Fibroblast of skin of abdomen (primary cell): Measurements from ENCODE around the gene SPATA17.
"Not testable (repeated sequence)": the region's sequence is repeated elsewhere in the genome, so short reads cannot be mapped to it uniquely, and the experiment has no call there.

Experiments used
- DNase-seq: peaks from one replicate; pipeline ENCODE4 v3.0.0-alpha.2; 2013

The SPATA17 gene

DNA sequence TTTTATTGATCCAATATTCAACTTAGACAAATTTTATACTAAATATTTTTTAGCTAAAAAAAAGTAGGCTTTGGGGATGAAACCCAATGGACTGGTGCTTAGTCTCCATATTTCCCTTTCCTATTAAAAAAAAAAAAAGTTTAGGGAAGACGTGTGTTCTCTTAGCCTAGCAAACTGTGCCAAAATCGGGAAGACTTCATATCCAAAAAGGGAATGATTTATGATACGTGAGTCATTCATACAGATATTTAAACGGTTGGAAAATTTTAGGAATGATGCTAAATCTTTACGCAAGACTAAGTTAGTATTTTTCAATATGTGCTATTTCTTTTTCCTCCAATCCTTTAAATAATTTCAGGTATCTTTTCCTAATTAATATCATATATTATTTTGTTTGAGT is 50.7 kb downstream of the SPATA17 start:
- peak; percentile 6 for DNase-seq

DNA sequence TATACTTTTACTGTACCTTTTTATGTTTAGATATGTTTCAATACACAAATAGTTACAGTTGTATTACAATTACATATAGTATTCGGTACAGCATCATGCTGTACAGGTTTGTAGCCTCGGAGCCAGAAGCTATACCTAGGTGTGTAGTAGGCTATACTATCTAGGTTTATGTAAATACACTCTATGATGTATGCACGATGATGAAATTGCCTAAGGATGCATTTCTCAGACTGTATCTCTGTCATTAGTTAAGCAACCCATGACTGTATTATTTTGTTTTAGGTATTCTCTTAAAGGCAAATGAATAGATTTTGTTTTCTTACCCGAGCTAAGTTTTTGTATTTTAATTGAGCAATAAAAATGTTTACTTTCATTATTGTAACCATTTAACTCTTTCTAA is 56.4 kb downstream of the SPATA17 start:
- no peak for DNase-seq

DNA sequence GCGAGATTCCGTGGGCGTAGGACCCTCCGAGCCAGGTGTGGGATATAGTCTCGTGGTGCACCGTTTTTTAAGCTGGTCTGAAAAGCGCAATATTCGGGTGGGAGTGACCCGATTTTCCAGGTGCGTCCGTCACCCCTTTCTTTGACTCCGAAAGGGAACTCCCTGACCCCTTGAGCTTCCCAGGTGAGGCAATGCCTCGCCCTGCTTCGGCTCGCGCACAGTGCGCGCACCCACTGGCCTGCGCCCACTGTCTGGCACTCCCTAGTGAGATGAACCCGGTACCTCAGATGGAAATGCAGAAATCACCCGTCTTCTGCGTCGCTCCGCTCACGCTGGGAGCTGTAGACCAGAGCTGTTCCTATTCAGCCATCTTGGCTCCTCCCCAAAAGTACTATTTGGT is 65.0 kb downstream of the SPATA17 start:
- DNase-seq: not testable (repeated sequence)

DNA sequence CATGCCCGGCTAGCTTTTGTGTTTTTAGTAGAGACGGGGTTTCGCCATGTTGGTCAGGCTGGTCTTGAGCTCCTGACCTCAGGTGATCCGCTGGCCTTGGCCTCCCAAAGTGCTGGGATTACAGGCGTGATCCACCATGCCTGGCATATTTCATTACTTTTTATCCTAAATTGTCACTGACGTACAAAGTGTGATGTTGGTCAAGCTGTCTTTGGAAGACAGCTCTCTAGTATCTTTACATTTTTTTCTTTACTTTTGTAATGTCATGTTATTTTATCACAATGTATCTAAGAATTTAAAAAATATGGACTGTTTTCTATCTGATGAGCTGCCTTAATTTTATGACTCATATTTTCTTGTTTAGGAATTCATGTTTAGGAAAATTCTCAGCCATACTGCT is 72.2 kb downstream of the SPATA17 start:
- no peak for DNase-seq

DNA sequence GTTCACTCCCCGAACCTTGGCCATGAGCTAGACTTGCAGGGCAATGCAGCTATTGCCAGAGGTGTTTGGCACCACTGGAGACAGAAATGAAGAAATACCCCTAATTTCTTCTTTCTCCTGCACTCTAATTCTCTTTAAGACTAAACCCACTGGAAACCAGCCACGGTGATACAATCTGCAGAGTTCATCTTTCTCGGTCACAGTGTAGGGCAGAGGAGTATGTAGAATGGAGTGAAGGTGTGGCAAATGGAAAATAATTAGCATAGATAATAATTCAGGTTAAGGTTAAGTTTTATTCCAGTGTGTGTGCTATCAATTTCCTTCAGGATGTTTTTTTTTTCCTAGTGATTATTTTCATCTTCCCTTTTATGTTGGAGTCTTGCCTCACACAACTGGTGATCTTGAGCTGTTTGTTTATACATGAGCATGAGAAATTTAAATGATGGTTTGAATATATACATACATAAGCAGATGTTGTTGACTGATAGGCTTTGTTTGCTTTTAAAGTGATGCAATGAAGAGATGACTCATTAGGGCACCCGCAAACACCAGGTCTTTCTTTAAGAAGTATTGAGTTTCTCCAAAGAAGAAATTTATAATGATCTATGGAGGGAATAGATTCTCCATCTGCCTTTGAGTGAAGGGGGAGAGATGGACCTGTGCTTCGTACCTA is 81.9 kb downstream of the SPATA17 start:
- DNase-seq: no peak

DNA sequence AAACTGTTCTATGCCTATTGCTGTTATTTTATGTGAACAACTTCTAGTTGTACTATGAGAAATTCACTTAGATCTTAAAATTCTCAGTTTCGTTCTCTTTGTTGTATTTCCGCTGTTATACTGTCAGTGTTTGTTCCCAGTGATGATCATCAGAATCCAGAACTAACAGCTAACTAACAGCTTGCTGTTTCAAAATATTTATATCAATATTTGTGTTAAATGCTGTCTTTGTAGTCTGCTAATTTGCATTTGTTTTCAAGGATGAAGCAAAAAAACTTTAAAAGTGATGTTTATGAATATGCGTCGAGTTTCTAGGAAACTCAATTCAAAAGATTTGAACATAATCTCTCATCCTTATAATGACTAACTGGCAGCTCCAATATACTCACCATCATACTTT is 84.5 kb downstream of the SPATA17 start:
- no peak for DNase-seq

DNA sequence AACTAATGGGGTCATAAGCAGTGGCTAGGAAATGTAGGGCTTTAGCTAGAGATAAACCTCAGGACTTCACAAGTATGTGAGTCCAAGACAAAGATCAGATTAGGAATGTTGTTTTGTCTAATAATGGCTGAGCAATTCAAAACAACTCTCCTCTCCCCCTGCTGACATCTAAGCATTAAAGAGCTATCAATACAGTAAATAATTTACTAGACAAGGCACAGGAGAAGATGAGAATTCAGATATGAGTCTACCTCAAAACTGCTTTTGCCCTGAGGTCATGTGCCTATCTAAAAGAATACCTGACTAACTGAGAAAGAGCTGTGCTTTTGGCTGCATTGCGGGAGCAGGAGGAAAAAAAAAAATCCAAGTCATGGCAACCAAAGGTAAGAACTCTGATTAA is 86.8 kb downstream of the SPATA17 start:
- no peak for DNase-seq

DNA sequence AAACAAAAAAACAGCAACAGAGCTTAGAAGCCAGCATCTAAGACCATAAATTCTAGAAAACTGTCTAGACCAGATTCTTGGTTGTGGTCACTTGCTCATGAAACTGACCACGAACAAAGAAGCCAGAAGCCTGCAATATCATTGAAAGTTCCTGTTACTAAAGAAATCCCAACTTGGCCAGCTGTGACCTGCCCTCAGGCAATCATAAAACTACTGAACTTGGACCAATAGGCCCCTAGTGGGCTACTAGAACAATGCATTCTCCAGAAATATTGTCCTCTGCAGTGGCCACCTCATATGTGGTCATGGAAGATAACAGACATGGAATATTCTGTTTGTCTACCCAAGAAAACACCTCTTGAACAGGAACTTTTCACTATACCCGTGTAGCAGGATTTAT is 87.7 kb downstream of the SPATA17 start:
- DNase-seq: no peak

DNA sequence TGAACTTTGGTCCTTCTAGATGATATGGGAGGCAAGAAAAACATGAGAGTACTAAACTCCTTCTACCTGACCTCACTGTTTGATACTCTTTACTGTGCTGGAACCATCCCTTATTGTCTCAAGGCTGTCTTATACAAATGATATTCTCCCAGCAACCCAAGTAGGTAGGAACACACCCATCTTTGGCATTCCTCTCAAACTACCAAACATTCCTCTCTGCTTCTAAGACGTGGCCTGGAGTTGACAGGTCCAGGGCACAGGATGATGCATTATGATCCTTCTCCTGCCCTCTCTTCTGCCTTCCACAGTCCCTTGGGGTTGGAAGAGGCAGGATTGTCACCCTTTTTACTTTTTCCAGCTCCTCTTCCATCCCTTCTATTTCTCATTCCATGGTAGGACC is 90.5 kb downstream of the SPATA17 start:
- DNase-seq: no peak

DNA sequence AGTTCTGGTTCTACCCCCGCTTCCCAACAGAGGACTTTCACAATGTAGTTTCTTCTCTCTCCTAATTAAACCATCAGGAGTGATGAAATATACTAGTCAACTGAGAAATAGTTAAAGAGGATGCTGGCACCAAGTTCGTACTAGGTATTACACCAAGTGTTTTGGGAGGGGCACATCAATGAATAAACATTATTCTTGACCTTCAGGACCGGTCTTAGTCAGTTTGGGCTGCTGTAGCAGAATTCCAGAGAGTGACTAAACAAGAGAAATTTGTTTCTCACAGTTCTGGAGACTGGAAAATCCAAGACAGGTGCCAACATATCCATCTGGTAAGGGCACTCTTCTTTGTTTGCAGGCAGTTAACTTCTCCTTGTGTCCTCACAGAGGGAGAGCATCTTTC is 103.8 kb downstream of the SPATA17 start:
- no peak for DNase-seq

DNA sequence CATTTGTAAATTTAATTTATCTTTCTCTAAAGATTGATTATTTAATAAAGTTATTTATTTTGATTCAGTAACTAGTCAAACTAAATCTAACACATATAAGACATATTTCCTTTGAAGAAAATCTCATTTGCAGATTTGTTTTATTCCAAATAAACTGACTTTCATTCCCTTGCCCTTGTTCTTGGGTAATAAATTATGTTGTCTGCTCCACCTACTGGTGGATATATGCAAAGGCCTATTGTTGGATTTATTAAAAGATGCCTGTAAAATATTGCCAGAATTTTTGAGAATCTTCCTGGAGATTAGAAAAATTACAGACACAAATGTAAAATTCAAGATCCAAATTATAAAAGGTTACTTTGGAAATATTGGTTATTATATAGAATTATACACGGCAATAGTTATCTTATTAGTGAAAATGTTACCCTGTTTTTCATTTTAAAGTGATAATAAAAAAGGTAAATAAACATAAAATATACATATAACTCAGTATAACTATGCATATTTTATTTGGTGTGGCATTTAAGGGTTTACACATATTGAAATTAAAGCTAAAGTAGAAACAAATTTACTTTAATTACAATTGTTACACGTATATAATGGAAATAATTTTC is 116.1 kb downstream of the SPATA17 start:
- DNase-seq: peak; percentile 26

DNA sequence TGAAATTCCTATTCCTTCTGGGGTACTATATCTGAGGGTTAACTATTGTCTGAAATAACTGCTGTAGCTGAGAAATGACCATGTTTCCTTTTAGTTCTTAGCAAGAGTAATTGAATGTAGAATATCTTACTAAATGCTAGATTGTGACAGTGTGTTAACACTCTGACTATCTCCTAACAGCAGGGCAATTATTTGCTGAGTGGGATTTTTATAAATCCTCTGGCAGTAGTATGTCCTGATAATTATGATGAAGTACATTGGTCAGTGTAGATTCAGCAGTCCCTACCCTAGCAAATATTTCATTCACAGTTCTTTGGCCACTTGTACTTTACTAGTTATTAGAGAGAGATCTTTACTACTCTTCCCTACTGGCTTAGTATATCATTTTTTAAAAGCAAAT is 138.6 kb downstream of the SPATA17 start:
- no peak for DNase-seq

DNA sequence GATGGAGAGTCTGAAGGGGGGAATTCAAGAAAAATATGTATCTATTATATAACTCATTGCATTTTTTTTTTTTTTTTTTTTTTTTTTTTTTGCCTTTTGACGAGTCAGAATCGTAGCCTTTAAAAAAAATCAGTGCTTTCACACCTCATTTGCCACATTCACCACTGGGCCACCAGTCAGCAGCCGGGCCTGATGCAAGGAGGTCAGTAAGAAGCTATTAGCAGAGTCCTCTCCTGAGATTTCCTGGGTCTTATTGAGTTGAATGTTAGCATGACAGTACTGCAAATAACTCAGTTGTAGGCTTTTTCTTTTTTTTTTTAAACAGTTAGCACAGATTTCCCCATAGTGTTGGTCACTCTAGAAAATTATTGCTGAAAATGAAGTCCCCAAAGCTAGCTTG is 139.8 kb downstream of the SPATA17 start:
- no peak for DNase-seq

DNA sequence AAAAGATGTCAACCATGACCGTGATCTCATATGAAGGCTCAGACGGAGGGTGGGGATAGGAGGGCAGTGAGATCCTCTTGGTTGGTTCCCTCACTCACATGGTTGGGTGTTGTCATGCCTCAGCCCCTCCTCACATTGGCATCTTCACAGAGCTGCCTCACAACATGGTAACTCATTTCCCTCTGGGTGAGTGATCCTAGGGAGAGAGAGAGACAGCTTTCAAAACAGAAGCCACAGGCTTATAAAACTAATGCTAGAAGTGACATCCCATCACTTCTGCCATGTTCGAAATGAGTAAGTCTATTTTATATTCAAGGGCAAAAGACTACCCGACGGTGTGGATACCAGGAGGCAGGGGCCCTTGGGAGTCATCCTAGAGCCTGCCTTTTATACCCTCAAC is 145.5 kb downstream of the SPATA17 start:
- DNase-seq: no peak

DNA sequence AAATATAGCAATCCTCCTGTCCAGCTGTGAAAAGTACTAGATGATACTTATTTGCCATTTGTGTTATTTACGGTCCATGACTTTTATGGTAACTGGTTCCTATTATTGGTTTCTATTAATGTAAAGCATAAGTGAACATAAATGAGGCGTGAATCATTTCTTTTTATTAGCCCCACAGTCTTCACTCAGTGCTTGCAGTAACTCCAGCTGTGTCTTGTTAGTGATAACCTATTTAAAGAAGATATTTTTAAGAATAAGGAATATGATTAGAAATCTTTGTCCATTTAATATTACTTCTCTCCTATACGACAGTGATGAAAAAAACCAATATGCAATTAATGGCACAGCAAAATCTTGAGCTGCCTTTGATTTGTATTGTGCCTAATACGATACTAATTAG is 149.9 kb downstream of the SPATA17 start:
- peak; percentile 4 for DNase-seq

DNA sequence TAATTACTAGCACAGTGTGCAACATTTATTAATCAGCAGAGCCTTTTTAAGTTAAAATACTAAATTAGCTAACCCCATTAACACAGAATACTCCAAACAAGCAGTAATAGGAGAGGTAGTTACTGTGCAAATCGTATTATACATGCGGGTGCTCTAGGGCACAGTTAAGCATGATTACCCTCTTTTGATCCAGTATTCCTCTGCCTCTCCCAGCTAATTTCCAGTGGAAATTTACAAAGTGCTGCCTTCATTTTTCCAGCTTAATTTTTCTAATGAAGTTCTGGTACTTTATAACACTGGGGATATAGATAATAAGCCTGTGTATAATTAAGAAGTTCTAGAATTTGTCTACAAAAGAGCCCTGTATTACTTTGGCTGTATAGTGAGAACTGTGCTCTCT is 159.9 kb downstream of the SPATA17 start:
- DNase-seq: no peak

DNA sequence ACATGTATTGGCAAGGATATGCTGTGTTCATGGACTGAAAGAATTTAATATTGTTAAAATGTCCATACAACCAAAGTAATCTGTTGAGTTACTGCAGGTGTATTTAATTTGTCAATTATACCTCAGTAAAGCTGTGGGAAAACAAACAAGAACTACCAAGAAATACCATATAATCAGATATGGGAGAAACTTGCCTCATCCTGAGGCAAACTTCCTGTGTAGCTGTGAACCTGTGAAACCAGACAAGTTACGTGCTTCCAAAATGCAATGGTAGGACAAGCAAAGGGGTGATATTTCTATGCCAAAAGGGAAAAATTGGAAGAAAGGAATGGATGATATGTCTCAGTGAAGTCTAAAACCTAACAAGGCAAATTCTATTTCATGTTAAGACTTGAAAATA is 174.6 kb downstream of the SPATA17 start:
- DNase-seq: no peak

DNA sequence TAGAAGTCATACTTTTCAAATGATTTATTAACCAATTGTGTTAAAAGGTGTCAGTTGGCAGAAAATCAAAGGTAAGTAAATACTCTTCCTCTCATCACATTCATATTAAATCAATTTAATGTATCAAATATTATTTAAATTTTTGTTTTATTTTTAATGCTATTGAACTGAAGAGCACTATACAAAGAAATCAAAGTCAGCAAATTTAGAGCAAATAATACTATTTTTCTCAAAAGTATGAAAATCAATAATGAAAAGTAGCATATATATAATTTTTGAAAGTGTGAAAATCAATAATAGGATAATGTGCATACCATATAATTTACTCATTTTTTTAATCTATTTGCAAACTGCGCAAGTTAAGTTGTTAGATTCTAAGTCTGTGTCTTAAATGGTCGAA is 181.0 kb downstream of the SPATA17 start:
- no peak for DNase-seq

DNA sequence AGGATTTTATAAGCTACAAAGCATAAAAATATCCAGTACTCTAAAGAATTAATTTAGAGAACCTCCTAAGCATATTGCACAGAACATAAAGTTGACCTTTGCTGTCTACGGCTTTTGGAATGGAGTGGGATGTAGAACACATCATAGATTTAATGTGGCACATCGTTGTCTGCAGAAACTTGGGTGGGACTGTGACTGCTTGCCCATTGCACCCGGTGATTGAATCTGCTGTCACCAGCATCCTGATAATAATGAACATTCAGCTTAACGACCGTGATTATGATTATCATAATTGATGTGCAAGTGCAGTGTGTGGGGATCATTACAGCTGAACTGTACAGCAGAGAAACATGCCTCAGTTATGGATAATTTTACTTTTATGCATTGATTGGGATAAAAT is 181.9 kb downstream of the SPATA17 start:
- no peak for DNase-seq

DNA sequence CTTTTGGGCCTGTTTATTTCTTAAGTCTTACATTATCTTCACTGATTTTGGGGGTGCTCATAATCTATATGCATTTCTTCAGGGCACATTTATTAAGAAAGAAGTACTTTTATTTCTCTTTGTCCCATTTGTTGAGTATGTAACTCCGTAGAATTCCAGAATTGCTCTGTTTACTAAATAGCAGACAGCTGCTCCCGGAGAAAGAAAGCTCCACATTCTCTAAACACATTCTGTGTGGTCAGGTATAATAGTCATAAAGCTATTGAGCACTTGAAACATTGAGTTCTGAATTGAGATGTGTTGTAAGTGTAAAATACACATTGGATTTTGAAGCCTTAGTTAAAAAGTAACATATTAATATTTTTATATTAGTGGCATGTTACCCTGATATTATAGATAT is 206.5 kb downstream of the SPATA17 start:
- DNase-seq: no peak

DNA sequence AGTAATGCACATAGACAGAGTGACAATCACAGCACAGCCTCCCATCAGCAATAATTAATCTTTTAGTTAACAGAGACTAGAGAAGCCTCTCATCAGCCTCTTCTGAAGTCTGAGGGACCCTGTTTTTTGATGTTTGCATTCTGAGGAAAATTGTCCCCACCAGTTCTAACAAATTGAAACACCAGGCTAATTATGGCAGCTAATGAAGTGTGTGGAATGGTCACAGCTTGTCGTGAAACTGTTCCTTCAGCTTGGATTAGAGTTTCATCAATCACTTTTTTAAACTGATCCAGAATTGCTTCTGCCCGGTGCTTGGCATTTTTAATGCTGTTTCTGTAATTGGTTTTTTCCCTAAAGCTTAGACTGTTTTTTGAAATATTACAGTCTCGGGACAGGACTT is 208.0 kb downstream of the SPATA17 start:
- DNase-seq: no peak

DNA sequence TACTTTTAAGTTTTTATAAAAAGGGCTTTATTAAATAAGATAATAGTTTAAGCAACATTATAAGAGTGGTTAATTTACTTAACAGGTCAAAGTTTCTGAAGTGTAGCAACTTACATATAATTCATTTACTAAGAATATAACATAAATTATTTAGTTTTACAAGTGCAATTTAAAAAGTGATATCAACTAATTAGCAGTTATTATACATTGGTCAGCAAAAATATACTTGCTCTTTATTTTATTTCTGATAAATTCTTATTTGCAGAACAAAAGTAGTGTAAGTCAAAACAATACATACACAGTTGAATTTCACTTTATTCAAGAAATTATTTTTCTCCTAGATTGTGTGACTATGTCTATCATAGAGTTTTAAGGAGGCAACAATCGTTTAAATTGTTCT is 215.6 kb downstream of the SPATA17 start:
- no peak for DNase-seq

DNA sequence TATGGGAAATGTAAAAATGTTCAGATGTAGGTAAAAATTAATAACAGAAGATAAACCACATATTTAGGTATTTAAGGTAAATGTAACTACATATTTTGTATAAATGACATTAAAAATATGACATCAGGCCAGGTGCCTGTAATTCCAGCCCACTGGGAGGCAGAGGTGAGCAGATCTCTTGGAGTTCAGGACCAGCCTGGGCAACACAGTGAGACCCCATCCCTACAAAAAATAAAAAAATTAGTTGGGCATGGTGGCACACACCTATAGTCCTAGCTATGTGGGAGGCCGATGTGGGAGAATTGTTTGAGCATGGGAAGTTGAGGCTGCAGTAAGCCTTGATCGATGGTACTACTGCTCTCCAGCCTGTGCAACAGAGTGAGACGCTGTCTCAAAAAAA is 216.5 kb downstream of the SPATA17 start:
- no peak for DNase-seq

DNA sequence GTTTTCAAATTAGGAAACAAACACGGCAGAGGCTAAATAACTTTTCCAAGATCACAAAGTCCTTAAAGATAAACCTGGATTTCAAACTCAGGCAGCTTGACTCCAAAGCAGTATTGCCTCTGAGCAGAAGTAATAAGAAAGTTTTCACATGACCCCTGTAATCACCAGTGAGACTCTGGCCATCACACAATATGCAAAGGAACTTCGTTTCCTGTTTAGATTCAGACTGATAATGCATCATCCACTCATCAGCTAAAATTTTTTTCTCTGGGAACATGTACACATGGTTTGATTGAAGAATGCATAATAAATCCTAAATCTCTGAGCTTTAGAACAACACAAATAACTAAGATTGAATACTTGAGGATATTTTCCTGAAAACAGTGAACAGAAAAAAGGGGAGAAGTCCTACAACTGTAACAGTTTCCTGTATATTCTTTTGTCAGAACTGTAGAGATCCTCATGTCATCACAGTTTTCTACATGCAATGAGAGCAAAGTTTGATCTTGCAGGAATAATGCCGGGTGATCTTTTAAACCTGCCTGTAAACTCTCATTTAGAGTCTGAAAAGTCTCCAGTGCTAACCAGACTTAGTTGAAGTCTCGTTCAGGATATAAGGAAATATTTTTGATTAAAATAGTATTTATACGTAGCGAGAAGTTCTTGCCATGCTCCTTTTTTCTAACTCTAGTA is 225.3 kb downstream of the SPATA17 start:
- no peak for DNase-seq
